Retina (tissue), 1 donor: ENCODE measurements around the gene ATXN1L.
"Not testable (repeated sequence)": the region's sequence is repeated elsewhere in the genome, so short reads cannot be mapped to it uniquely, and the experiment has no call there.

Experiments
- DNase-seq: peaks from one replicate; pipeline ENCODE4 v3.0.0-alpha.2; 2016

Gene ATXN1L

GRCh38 chr16:71852561-71852960, 6.8 kb downstream of the ATXN1L start:
- no peak for DNase-seq

GRCh38 chr16:71853413-71853812, 7.6 kb downstream of the ATXN1L start:
- DNase-seq: no peak

GRCh38 chr16:71854369-71854948, 8.7 kb downstream of the ATXN1L start:
- DNase-seq: no peak

- no peak for DNase-seq
Observed at GRCh38 chr16:71855937-71856662, 10.3 kb downstream of the ATXN1L start.

- DNase-seq: no peak
Observed at GRCh38 chr16:71859762-71860521, 14.2 kb downstream of the ATXN1L start.

- DNase-seq: no peak
Observed at GRCh38 chr16:71863995-71864394, 18.2 kb downstream of the ATXN1L start.

- no peak for DNase-seq
Observed at GRCh38 chr16:71865173-71865863, 19.5 kb downstream of the ATXN1L start.

GRCh38 chr16:71867175-71867574, 21.4 kb downstream of the ATXN1L start:
- not testable (repeated sequence) for DNase-seq

GRCh38 chr16:71867939-71868338, 22.2 kb downstream of the ATXN1L start:
- no peak for DNase-seq

- no peak for DNase-seq
Observed at GRCh38 chr16:71869089-71869488, 23.3 kb downstream of the ATXN1L start.

- no peak for DNase-seq
Observed at GRCh38 chr16:71870818-71871217, 25.0 kb downstream of the ATXN1L start.

- DNase-seq: no peak
Observed at GRCh38 chr16:71873199-71873598, 27.4 kb downstream of the ATXN1L start.

- DNase-seq: no peak
Observed at GRCh38 chr16:71878911-71879310, 33.1 kb downstream of the ATXN1L start.

- no peak for DNase-seq
Observed at GRCh38 chr16:71880176-71880575, 34.4 kb downstream of the ATXN1L start.

- DNase-seq: peak; percentile 80
Observed at GRCh38 chr16:71882505-71883167, 36.9 kb downstream of the ATXN1L start.

- DNase-seq: peak; percentile 71
Observed at GRCh38 chr16:71883168-71883848, 37.5 kb downstream of the ATXN1L start.

- peak; percentile 94 for DNase-seq
Observed at GRCh38 chr16:71883849-71884638, 38.3 kb downstream of the ATXN1L start, which contains the start of gene ZNF821. ZNF821 (minus strand) TSS chr16:71884182; CDS start chr16:71879946, 4,236 bp downstream.

GRCh38 chr16:71885261-71885650, 39.5 kb downstream of the ATXN1L start:
- DNase-seq: peak; percentile 11

GRCh38 chr16:71889147-71889546, 43.4 kb downstream of the ATXN1L start:
- DNase-seq: no peak

- peak; percentile 2 for DNase-seq
Observed at GRCh38 chr16:71893888-71894228, 48.1 kb downstream of the ATXN1L start.

GRCh38 chr16:71894229-71894920, 48.6 kb downstream of the ATXN1L start:
- DNase-seq: peak; percentile 71
